Measurements from ENCODE around the gene BMPR1B.

BMPR1B gene

GRCh38 chr4:95068401-95068800 lies 310.6 kb downstream of the BMPR1B start:
- FAIRE-seq: no peak
- no peak for TF ChIP-seq TAF1 (IDR thresholded peaks at IDR 0.05; ENCODE audit: low read depth, low read length)
- TF ChIP-seq POLR2AphosphoS5 (IDR thresholded peaks at IDR 0.05; ENCODE audit: low read depth, low read length): no peak
- TF ChIP-seq PAX5 (IDR thresholded peaks at IDR 0.05; ENCODE audit: insufficient read depth, low read length, severe bottlenecking): no peak
- no peak for TF ChIP-seq SPI1 (IDR thresholded peaks at IDR 0.05; ENCODE audit: low read depth, low read length)
- no peak for TF ChIP-seq POLR2A (IDR thresholded peaks at IDR 0.05; ENCODE audit: low read depth, low read length)
- no peak for TF ChIP-seq POU2F2 (IDR thresholded peaks at IDR 0.05; ENCODE audit: low read depth, low read length)
- no peak for DNase-seq (ENCODE audit: insufficient read length, low spot score)

GRCh38 chr4:95068818-95069478 lies 311.2 kb downstream of the BMPR1B start:
- no peak for FAIRE-seq

GRCh38 chr4:95071851-95072250 lies 314.1 kb downstream of the BMPR1B start:
- no peak for FAIRE-seq
- DNase-seq (ENCODE audit: insufficient read length, low spot score): no peak
- TF ChIP-seq TAF1 (IDR thresholded peaks at IDR 0.05; ENCODE audit: low read depth, low read length) (no peak), POLR2AphosphoS5 (IDR thresholded peaks at IDR 0.05; ENCODE audit: low read depth, low read length) (no peak), PAX5 (IDR thresholded peaks at IDR 0.05; ENCODE audit: insufficient read depth, low read length, severe bottlenecking) (no peak), SPI1 (IDR thresholded peaks at IDR 0.05; ENCODE audit: low read depth, low read length) (no peak), POLR2A (IDR thresholded peaks at IDR 0.05; ENCODE audit: low read depth, low read length) (no peak), POU2F2 (IDR thresholded peaks at IDR 0.05; ENCODE audit: low read depth, low read length) (no peak)

More at GRCh38 chr4:95068818-95069478, 311.2 kb downstream of the BMPR1B start:
- no peak for DNase-seq (ENCODE audit: insufficient read length, low spot score)
- TF ChIP-seq PAX5 (IDR thresholded peaks at IDR 0.05; ENCODE audit: insufficient read depth, low read length, severe bottlenecking) (no peak), POLR2A (IDR thresholded peaks at IDR 0.05; ENCODE audit: low read depth, low read length) (no peak), TAF1 (IDR thresholded peaks at IDR 0.05; ENCODE audit: low read depth, low read length) (no peak)

GRCh38 chr4:95073646-95074045 lies 315.9 kb downstream of the BMPR1B start:
- TF ChIP-seq POLR2AphosphoS5 (IDR thresholded peaks at IDR 0.05; ENCODE audit: low read depth, low read length) (no peak), SPI1 (IDR thresholded peaks at IDR 0.05; ENCODE audit: low read depth, low read length) (no peak), POLR2A (IDR thresholded peaks at IDR 0.05; ENCODE audit: low read depth, low read length) (no peak), PAX5 (IDR thresholded peaks at IDR 0.05; ENCODE audit: insufficient read depth, low read length, severe bottlenecking) (no peak), POU2F2 (IDR thresholded peaks at IDR 0.05; ENCODE audit: low read depth, low read length) (no peak), TAF1 (IDR thresholded peaks at IDR 0.05; ENCODE audit: low read depth, low read length) (no peak)
- FAIRE-seq (no peak), DNase-seq (ENCODE audit: insufficient read length, low spot score) (no peak)

- DNase-seq (ENCODE audit: insufficient read length, low spot score) (no peak), FAIRE-seq (no peak)
- no peak for TF ChIP-seq SPI1 (IDR thresholded peaks at IDR 0.05; ENCODE audit: low read depth, low read length)
- TF ChIP-seq PAX5 (IDR thresholded peaks at IDR 0.05; ENCODE audit: insufficient read depth, low read length, severe bottlenecking): no peak
- TF ChIP-seq POU2F2 (IDR thresholded peaks at IDR 0.05; ENCODE audit: low read depth, low read length): no peak
- TF ChIP-seq POLR2AphosphoS5 (IDR thresholded peaks at IDR 0.05; ENCODE audit: low read depth, low read length): no peak
- TF ChIP-seq POLR2A (IDR thresholded peaks at IDR 0.05; ENCODE audit: low read depth, low read length): no peak
- no peak for TF ChIP-seq TAF1 (IDR thresholded peaks at IDR 0.05; ENCODE audit: low read depth, low read length)
These were observed 320.1 kb downstream of the BMPR1B start for GRCh38 chr4:95077864-95078263.

GRCh38 chr4:95080969-95081368 lies 323.2 kb downstream of the BMPR1B start:
- no peak for TF ChIP-seq SPI1 (IDR thresholded peaks at IDR 0.05; ENCODE audit: low read depth, low read length)
- no peak for TF ChIP-seq POLR2AphosphoS5 (IDR thresholded peaks at IDR 0.05; ENCODE audit: low read depth, low read length)
- TF ChIP-seq PAX5 (IDR thresholded peaks at IDR 0.05; ENCODE audit: insufficient read depth, low read length, severe bottlenecking): no peak
- no peak for TF ChIP-seq POLR2A (IDR thresholded peaks at IDR 0.05; ENCODE audit: low read depth, low read length)
- TF ChIP-seq TAF1 (IDR thresholded peaks at IDR 0.05; ENCODE audit: low read depth, low read length): no peak
- no peak for TF ChIP-seq POU2F2 (IDR thresholded peaks at IDR 0.05; ENCODE audit: low read depth, low read length)
- FAIRE-seq (no peak), DNase-seq (ENCODE audit: insufficient read length, low spot score) (no peak)

- DNase-seq (ENCODE audit: insufficient read length, low spot score) (no peak), FAIRE-seq (no peak)
- TF ChIP-seq TAF1 (IDR thresholded peaks at IDR 0.05; ENCODE audit: low read depth, low read length) (no peak), PAX5 (IDR thresholded peaks at IDR 0.05; ENCODE audit: insufficient read depth, low read length, severe bottlenecking) (no peak), POLR2A (IDR thresholded peaks at IDR 0.05; ENCODE audit: low read depth, low read length) (no peak), SPI1 (IDR thresholded peaks at IDR 0.05; ENCODE audit: low read depth, low read length) (no peak), POU2F2 (IDR thresholded peaks at IDR 0.05; ENCODE audit: low read depth, low read length) (no peak), POLR2AphosphoS5 (IDR thresholded peaks at IDR 0.05; ENCODE audit: low read depth, low read length) (no peak)
These were observed 326.8 kb downstream of the BMPR1B start for GRCh38 chr4:95084584-95084983.

GRCh38 chr4:95085124-95085833 lies 327.5 kb downstream of the BMPR1B start:
- DNase-seq (ENCODE audit: insufficient read length, low spot score) (no peak), FAIRE-seq (no peak)
- TF ChIP-seq PAX5 (IDR thresholded peaks at IDR 0.05; ENCODE audit: insufficient read depth, low read length, severe bottlenecking): no peak
- TF ChIP-seq SPI1 (IDR thresholded peaks at IDR 0.05; ENCODE audit: low read depth, low read length): no peak
- no peak for TF ChIP-seq POU2F2 (IDR thresholded peaks at IDR 0.05; ENCODE audit: low read depth, low read length)
- no peak for TF ChIP-seq POLR2A (IDR thresholded peaks at IDR 0.05; ENCODE audit: low read depth, low read length)
- TF ChIP-seq TAF1 (IDR thresholded peaks at IDR 0.05; ENCODE audit: low read depth, low read length): no peak
- TF ChIP-seq POLR2AphosphoS5 (IDR thresholded peaks at IDR 0.05; ENCODE audit: low read depth, low read length): no peak

- no peak for DNase-seq (ENCODE audit: insufficient read length, low spot score)
- no peak for FAIRE-seq
- TF ChIP-seq PAX5 (IDR thresholded peaks at IDR 0.05; ENCODE audit: insufficient read depth, low read length, severe bottlenecking) (no peak), POLR2AphosphoS5 (IDR thresholded peaks at IDR 0.05; ENCODE audit: low read depth, low read length) (no peak)
These were observed 328.8 kb downstream of the BMPR1B start for GRCh38 chr4:95086551-95086950.

Measured in GM12891 (cell line).